ENCODE results near the gene TMEM120A.

TMEM120A gene

GRCh38 chr7:75979759-75980429, 14.5 kb downstream of the TMEM120A start:
- TF ChIP-seq CREB5 (CRISPR knock-in tag; IDR thresholded peaks at IDR 0.05; ENCODE audit: low read depth) = no peak
- no peak for TF ChIP-seq ZC3H10 (CRISPR knock-in tag; IDR thresholded peaks at IDR 0.05)
- TF ChIP-seq CSDC2 (CRISPR knock-in tag; IDR thresholded peaks at IDR 0.05) = no peak
- TF ChIP-seq PATZ1 (CRISPR knock-in tag; IDR thresholded peaks at IDR 0.05; ENCODE audit: borderline replicate concordance) = no peak
- TF ChIP-seq ZFP3 (CRISPR knock-in tag; IDR thresholded peaks at IDR 0.05) = no peak
- no peak for TF ChIP-seq BACH2 (CRISPR knock-in tag; IDR thresholded peaks at IDR 0.05; ENCODE audit: borderline replicate concordance)
- TF ChIP-seq GLIS3 (CRISPR knock-in tag; IDR thresholded peaks at IDR 0.05) = no peak
- TF ChIP-seq ESRRG (CRISPR knock-in tag; IDR thresholded peaks at IDR 0.05) = no peak
- TF ChIP-seq RARB (CRISPR knock-in tag; IDR thresholded peaks at IDR 0.05) = no peak
- TF ChIP-seq ZNF8 (CRISPR knock-in tag; IDR thresholded peaks at IDR 0.05) = no peak
- no peak for TF ChIP-seq ISL1 (CRISPR knock-in tag; IDR thresholded peaks at IDR 0.05)
- no peak for TF ChIP-seq ZNF565 (CRISPR knock-in tag; conservative IDR thresholded peaks at IDR 0.05; ENCODE audit: low read depth)
- no peak for TF ChIP-seq ZFP30 (CRISPR knock-in tag; IDR thresholded peaks at IDR 0.05)
- TF ChIP-seq ZNF70 (CRISPR knock-in tag; IDR thresholded peaks at IDR 0.05) = no peak
- no peak for TF ChIP-seq PPARA (CRISPR knock-in tag; IDR thresholded peaks at IDR 0.05; ENCODE audit: borderline replicate concordance)
- TF ChIP-seq TOX (CRISPR knock-in tag; IDR thresholded peaks at IDR 0.05; ENCODE audit: borderline replicate concordance) = no peak
- TF ChIP-seq SNAI2 (CRISPR knock-in tag; IDR thresholded peaks at IDR 0.05) = no peak
- no peak for TF ChIP-seq CSRNP3 (CRISPR knock-in tag; IDR thresholded peaks at IDR 0.05)
- ATAC-seq = no peak

GRCh38 chr7:75977743-75978142, 16.7 kb downstream of the TMEM120A start:
- ATAC-seq = no peak
- TF ChIP-seq PPARA (CRISPR knock-in tag; IDR thresholded peaks at IDR 0.05; ENCODE audit: borderline replicate concordance) (no peak), TOX (CRISPR knock-in tag; IDR thresholded peaks at IDR 0.05; ENCODE audit: borderline replicate concordance) (no peak), ISL1 (CRISPR knock-in tag; IDR thresholded peaks at IDR 0.05) (no peak), ZNF565 (CRISPR knock-in tag; conservative IDR thresholded peaks at IDR 0.05; ENCODE audit: low read depth) (no peak), ZFP3 (CRISPR knock-in tag; IDR thresholded peaks at IDR 0.05) (no peak), CSDC2 (CRISPR knock-in tag; IDR thresholded peaks at IDR 0.05) (no peak), ZNF70 (CRISPR knock-in tag; IDR thresholded peaks at IDR 0.05) (no peak), PATZ1 (CRISPR knock-in tag; IDR thresholded peaks at IDR 0.05; ENCODE audit: borderline replicate concordance) (no peak), TSHZ2 (CRISPR knock-in tag; IDR thresholded peaks at IDR 0.05) (no peak), ZNF8 (CRISPR knock-in tag; IDR thresholded peaks at IDR 0.05) (no peak), ZC3H10 (CRISPR knock-in tag; IDR thresholded peaks at IDR 0.05) (no peak), SNAI2 (CRISPR knock-in tag; IDR thresholded peaks at IDR 0.05) (no peak), CSRNP3 (CRISPR knock-in tag; IDR thresholded peaks at IDR 0.05) (no peak), OSR1 (CRISPR knock-in tag; IDR thresholded peaks at IDR 0.05) (no peak), GLIS3 (CRISPR knock-in tag; IDR thresholded peaks at IDR 0.05) (no peak), RARB (CRISPR knock-in tag; IDR thresholded peaks at IDR 0.05) (no peak), ZFP30 (CRISPR knock-in tag; IDR thresholded peaks at IDR 0.05) (no peak), POU6F1 (CRISPR knock-in tag; IDR thresholded peaks at IDR 0.05; ENCODE audit: borderline replicate concordance, low read depth) (no peak)

All from SK-N-SH treated with all-trans-retinoic acid at 6 μM for 48 hours (cell line).